GM12872 (cell line): ENCODE data around the gene GALNT11.

Experiments
- TF ChIP-seq, protein P1 (sequence below): IDR thresholded peaks from 3 replicates; pipeline ENCODE4 v1.5.1; 2011; ENCODE audit warnings: low read depth, mild to moderate bottlenecking, low read length, moderate library complexity; ENCODE audit not compliant: insufficient read depth

The GALNT11 gene

DNA sequence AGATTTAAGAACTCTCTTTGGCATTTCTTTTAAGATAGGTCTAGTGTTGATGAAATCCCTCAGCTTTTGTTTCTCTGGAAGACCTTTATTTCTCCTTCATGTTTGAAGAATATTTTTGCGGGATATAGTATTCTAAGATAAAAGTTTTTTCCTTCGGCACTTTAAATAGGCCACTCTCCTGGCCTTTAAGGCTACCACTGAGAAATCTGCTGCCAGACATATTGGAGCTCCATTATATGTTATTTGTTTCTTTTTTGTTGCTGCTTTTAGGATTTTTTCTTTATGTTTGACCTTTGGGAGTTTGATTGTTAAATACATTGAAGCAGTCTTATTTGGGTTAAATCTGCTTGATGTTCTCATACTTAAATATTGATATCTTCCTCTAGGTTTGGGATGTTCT, 22.6 kb downstream of the GALNT11 start:
- TF ChIP-seq, protein P1, sequence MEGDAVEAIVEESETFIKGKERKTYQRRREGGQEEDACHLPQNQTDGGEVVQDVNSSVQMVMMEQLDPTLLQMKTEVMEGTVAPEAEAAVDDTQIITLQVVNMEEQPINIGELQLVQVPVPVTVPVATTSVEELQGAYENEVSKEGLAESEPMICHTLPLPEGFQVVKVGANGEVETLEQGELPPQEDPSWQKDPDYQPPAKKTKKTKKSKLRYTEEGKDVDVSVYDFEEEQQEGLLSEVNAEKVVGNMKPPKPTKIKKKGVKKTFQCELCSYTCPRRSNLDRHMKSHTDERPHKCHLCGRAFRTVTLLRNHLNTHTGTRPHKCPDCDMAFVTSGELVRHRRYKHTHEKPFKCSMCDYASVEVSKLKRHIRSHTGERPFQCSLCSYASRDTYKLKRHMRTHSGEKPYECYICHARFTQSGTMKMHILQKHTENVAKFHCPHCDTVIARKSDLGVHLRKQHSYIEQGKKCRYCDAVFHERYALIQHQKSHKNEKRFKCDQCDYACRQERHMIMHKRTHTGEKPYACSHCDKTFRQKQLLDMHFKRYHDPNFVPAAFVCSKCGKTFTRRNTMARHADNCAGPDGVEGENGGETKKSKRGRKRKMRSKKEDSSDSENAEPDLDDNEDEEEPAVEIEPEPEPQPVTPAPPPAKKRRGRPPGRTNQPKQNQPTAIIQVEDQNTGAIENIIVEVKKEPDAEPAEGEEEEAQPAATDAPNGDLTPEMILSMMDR = no peak

GRCh38 chr7:152050547-152050971, 25.1 kb downstream of the GALNT11 start:
- TF ChIP-seq, protein P1 = no peak

GRCh38 chr7:152051968-152052367, 26.5 kb downstream of the GALNT11 start:
- TF ChIP-seq, protein P1 = no peak

- TF ChIP-seq, protein P1 = no peak
These were observed 27.3 kb downstream of the GALNT11 start for GRCh38 chr7:152052771-152053170.

DNA sequence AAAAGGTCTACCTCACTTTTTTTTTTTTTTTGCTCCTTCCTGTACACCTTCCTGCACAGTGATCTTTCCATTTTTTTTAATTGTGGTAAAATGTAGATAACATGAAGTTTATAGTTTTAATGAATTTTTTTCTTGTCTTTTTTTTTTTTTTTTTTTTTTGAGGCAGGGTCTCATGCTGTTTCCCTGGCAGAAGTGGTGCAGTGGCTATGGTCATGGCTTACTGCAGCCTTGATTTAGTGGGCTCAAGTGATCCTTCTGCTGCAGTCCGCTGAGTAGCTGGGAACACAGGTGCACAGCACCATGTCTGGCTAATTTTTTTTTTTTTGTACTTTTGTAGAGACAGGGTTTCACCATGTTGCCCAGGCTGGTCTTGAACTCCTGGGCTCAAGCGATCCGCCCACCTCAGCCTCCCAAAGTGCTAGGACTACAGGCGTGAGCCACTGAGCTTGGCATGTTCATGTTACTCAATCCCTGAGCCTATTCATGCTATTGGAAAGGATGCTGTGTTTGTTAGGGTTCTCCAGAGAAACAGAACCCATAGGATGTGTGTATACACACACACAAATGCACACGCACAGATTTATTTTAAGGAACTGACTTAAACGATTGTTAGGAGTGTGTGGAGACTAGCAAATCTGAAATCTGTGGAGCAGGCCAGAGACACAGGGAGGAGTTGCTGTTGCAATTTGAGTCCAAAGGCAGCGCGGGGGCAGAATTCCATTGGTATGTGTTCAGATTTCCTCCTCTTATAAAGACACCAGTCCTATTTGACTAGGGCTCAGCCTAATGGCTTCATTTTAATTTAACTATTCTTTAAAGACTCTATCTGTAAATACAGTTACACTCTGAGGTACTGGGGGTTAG, 29.1 kb downstream of the GALNT11 start:
- TF ChIP-seq, protein P1 = no peak

- TF ChIP-seq, protein P1 = no peak
These were observed 31.3 kb downstream of the GALNT11 start for GRCh38 chr7:152056621-152057274.

GRCh38 chr7:152059311-152059710, 33.8 kb downstream of the GALNT11 start:
- TF ChIP-seq, protein P1 = no peak
